DOHH2 (cell line): ENCODE results near the gene ZC3H7A.
"Not testable (repeated sequence)": the region's sequence is repeated elsewhere in the genome, so short reads cannot be mapped to it uniquely, and the experiment has no call there.

Experiments used
- H3F3A ChIP-seq: fragments of 200-600 bp; sonication (generic), shearing (Covaris generic); 2 replicates; pipeline ENCODE4 v1.6.0; 2016; ENCODE audit warnings: antibody characterized with exemption, mild to moderate bottlenecking; ENCODE audit not compliant: control insufficient read depth, insufficient read depth
- H3K27ac ChIP-seq: fragments of 200-600 bp; sonication (generic); 2 replicates; pipeline ENCODE4 v1.5.1; 2014; ENCODE audit warnings: low read depth, mild to moderate bottlenecking, low read length, moderate library complexity
- H3K27me3 ChIP-seq: fragments of 200-600 bp; sonication (generic); 2 replicates; pipeline ENCODE4 v1.6.1; 2014; ENCODE audit warnings: mild to moderate bottlenecking, low read length, mixed read lengths; ENCODE audit not compliant: control insufficient read depth
- H3K36me3 ChIP-seq: fragments of 200-600 bp; sonication (generic); 2 replicates; pipeline ENCODE4 v1.6.1; 2014; ENCODE audit warnings: mild to moderate bottlenecking, low read length, moderate library complexity, mixed read lengths; ENCODE audit not compliant: control insufficient read depth
- H3K4me1 ChIP-seq: fragments of 200-600 bp; sonication (generic); 2 replicates; pipeline ENCODE4 v1.6.1; 2014; ENCODE audit warnings: mild to moderate bottlenecking, low read length, mixed read lengths; ENCODE audit not compliant: control insufficient read depth
- H3K4me2 ChIP-seq: fragments of 200-600 bp; sonication (generic); 2 replicates; pipeline ENCODE4 v1.6.0; 2014; ENCODE audit warnings: mild to moderate bottlenecking, low read length, moderate library complexity
- H3K4me3 ChIP-seq: fragments of 200-600 bp; sonication (generic); 2 replicates; pipeline ENCODE4 v1.5.1; 2014; ENCODE audit warnings: mild to moderate bottlenecking, low read length, mixed read lengths
- H3K79me2 ChIP-seq: fragments of 200-600 bp; sonication (generic); 2 replicates; pipeline ENCODE4 v1.6.1; 2014; ENCODE audit warnings: mild to moderate bottlenecking, low read length, mixed read lengths; ENCODE audit not compliant: control insufficient read depth
- H3K9me2 ChIP-seq: fragments of 200-600 bp; sonication (generic); replicated peaks from 2 replicates; pipeline ENCODE4 v1.6.1; 2014; ENCODE audit warnings: mild to moderate bottlenecking, low read length, mixed read lengths; ENCODE audit not compliant: control insufficient read depth
- H3K9me3 ChIP-seq: fragments of 200-600 bp; sonication (generic); 2 replicates; pipeline ENCODE4 v1.6.1; 2014; ENCODE audit warnings: antibody characterized with exemption, low read length, mixed read lengths; ENCODE audit not compliant: control insufficient read depth, insufficient read depth
- H4K20me1 ChIP-seq: fragments of 200-600 bp; sonication (generic); 2 replicates; pipeline ENCODE4 v1.6.0; 2014; ENCODE audit warnings: low read depth, mild to moderate bottlenecking, antibody characterized with exemption, low read length, moderate library complexity; ENCODE audit not compliant: control insufficient read depth, insufficient read depth
- EZH2phosphoT487 ChIP-seq: fragments of 200-600 bp; sonication (generic); IDR thresholded peaks from 2 replicates; pipeline ENCODE4 v1.6.1; 2017; ENCODE audit warnings: borderline replicate concordance, mild to moderate bottlenecking, antibody characterized with exemption, low read length, moderate library complexity, mixed read lengths
- TF ChIP-seq, protein P1 (sequence below): fragments of 200-600 bp; sonication (generic); IDR thresholded peaks from one replicate; pipeline ENCODE4 v1.5.1; 2014; ENCODE audit warnings: antibody characterized with exemption, mild to moderate bottlenecking, low read depth, low read length; ENCODE audit not compliant: poor library complexity, severe bottlenecking

ZC3H7A gene

DNA sequence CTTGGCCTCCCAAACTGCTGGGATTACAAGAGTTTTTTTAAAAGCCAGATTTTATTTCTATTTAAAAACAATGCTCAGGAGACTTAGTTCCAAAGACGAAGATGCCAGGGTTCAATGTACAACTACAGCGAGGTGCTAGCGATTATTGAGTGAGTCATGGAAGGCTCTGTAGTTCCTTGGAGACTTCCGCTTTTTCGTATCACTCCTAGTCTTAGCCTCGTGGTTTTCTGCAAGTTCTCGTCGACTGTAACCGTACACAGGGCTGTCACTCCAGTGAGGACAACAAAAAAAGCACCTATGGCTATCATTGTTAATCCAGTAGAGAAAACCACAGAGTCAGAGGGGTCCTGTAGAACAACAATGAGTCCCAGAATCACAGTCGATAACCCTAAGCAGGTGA is 22.7 kb upstream of the ZC3H7A start:
- Histone ChIP-seq H3K27ac (no peak overlapping the region), H3K4me3 (no peak overlapping the region), H3K27me3 (no peaks in the 10 kb centered on the region), H4K20me1 (no peaks in the 10 kb centered on the region), H3K36me3 (no peaks in the 10 kb centered on the region), H3K9me2 (no peaks in the 10 kb centered on the region), H3K9me3 (no peaks in the 10 kb centered on the region), H3K79me2 (no peaks in the 10 kb centered on the region), H3F3A (no peaks in the 10 kb centered on the region), H3K4me1 (no peaks in the 10 kb centered on the region), H3K4me2 (no peak overlapping the region)
- no peak for TF ChIP-seq EZH2phosphoT487
- TF ChIP-seq, protein P1, sequence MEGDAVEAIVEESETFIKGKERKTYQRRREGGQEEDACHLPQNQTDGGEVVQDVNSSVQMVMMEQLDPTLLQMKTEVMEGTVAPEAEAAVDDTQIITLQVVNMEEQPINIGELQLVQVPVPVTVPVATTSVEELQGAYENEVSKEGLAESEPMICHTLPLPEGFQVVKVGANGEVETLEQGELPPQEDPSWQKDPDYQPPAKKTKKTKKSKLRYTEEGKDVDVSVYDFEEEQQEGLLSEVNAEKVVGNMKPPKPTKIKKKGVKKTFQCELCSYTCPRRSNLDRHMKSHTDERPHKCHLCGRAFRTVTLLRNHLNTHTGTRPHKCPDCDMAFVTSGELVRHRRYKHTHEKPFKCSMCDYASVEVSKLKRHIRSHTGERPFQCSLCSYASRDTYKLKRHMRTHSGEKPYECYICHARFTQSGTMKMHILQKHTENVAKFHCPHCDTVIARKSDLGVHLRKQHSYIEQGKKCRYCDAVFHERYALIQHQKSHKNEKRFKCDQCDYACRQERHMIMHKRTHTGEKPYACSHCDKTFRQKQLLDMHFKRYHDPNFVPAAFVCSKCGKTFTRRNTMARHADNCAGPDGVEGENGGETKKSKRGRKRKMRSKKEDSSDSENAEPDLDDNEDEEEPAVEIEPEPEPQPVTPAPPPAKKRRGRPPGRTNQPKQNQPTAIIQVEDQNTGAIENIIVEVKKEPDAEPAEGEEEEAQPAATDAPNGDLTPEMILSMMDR = no peak

DNA sequence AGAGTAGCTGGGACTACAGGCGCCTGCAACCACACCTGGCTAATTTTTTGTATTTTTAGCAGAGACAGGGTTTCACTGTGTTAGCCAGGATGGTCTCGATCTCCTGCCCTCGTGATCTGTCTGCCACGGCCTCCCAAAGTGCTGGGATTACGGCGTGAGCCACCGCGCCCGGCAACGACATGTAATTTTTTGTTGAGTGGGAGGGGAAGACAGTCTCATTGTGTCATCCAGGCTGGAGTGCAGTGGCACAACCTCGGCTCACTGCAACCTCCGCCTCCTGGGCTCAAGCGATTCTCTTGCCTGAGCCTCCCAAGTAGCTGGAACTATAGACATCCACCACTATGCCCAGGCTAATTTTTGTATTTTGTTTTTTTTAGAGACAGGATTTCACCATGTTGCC is 21.9 kb upstream of the ZC3H7A start:
- not testable (repeated sequence) for H3K9me2 ChIP-seq, H3K4me1 ChIP-seq

DNA sequence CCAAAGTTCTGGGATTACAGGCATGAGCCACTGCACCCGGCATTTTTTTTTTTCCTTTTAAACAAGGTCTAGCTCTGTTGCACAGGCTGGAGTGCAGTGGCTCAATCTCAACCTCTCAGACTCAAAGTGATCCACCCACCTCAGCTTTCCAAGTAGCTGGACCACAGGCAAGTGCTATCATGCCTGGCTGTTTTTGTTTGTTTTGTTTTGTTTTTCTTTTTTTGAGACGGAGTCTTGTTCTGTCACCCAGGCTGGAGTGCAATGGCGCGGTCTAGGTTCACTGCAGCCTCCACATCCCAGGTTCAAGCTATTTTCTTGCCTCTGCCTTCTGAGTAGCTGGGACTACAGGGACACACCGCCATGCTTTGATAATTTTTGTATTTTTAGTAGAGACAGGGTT is 19.1 kb upstream of the ZC3H7A start:
- H3K9me3 ChIP-seq = no peaks in the 10 kb centered on the region
- H3K4me1 ChIP-seq = peaks cover 9% of the 10 kb centered on the region
- TF ChIP-seq, protein P1 = no peak
- no peak for TF ChIP-seq EZH2phosphoT487
- H3K36me3 ChIP-seq = no peaks in the 10 kb centered on the region
- H3K79me2 ChIP-seq = no peaks in the 10 kb centered on the region
- H3K9me2 ChIP-seq = no peaks in the 10 kb centered on the region
- H3F3A ChIP-seq = peaks cover 5% of the 10 kb centered on the region; the same call in 1 of the 2 replicates
- no peak overlapping the region for H3K4me3 ChIP-seq
- no peaks in the 10 kb centered on the region; the same call in 1 of the 2 replicates for H4K20me1 ChIP-seq
- H3K4me2 ChIP-seq = no peak overlapping the region
- H3K27me3 ChIP-seq = no peaks in the 10 kb centered on the region
- H3K27ac ChIP-seq = no peak overlapping the region

More for the DNA sequence above, 21.9 kb upstream of the ZC3H7A start:
- not testable (repeated sequence) for H3K27ac ChIP-seq, H3K27me3 ChIP-seq, H3K9me3 ChIP-seq, H3F3A ChIP-seq, H3K4me2 ChIP-seq, H3K4me3 ChIP-seq, H4K20me1 ChIP-seq, H3K79me2 ChIP-seq, H3K36me3 ChIP-seq

DNA sequence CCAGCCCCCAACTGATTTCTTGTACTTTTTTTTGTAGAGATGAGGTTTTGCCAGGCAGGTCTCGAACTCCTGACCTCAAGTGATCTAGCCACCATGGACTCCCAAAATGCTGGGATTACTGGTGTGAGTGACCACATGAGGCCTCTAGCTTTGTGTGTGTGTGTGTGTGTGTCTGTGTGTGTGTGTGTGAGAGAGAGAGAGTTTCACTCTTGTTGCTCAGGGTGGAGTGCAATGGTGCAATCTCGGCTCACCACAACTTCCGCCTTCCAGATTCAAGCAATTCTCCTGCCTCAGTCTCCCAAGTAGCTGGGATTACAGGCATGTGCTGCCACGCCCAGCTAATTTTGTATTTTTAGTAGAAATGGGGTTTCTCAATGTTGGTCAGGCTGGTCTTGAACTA is 17.7 kb upstream of the ZC3H7A start:
- H3K27me3 ChIP-seq, H3K9me2 ChIP-seq, H3K9me3 ChIP-seq, H3K27ac ChIP-seq, H3K4me3 ChIP-seq, H3F3A ChIP-seq, H3K4me2 ChIP-seq, H3K36me3 ChIP-seq, H3K79me2 ChIP-seq, H4K20me1 ChIP-seq: not testable (repeated sequence)
- peaks cover 21% of the 10 kb centered on the region for H3K4me1 ChIP-seq
